SK-N-SH treated with all-trans-retinoic acid at 6 μM for 48 hours (cell line): Measurements from ENCODE around the gene TAS2R50.

Experiments used
- ATAC-seq: fragments of 200-7000 bp; cut with Tn5 transposase; 3 replicates; pipeline ENCODE4 v1.9.1; 2020; ENCODE audit warnings: mild to moderate bottlenecking, moderate library complexity
- BACH2 ChIP-seq: fragments of 250-450 bp; sonication (Bioruptor Pico); IDR thresholded peaks from 2 replicates; pipeline ENCODE4 v1.9.0; 2021; ENCODE audit warnings: mild to moderate bottlenecking, borderline replicate concordance
- CSDC2 ChIP-seq: fragments of 250-450 bp; sonication (Bioruptor Pico); IDR thresholded peaks from 2 replicates; pipeline ENCODE4 v1.5.0; 2020; ENCODE audit warnings: mild to moderate bottlenecking, moderate library complexity
- ESRRG ChIP-seq: fragments of 250-450 bp; sonication (Bioruptor Pico); IDR thresholded peaks from 2 replicates; pipeline ENCODE4 v1.6.1; 2021; ENCODE audit warnings: mild to moderate bottlenecking
- ISL1 ChIP-seq: fragments of 250-450 bp; sonication (Bioruptor Pico); IDR thresholded peaks from 2 replicates; pipeline ENCODE4 v2.1.2; 2022; ENCODE audit warnings: mild to moderate bottlenecking, moderate library complexity
- OSR1 ChIP-seq: fragments of 250-450 bp; sonication (Bioruptor Pico); IDR thresholded peaks from 2 replicates; pipeline ENCODE4 v1.8.0; 2022; ENCODE audit warnings: moderate library complexity, mild to moderate bottlenecking, inconsistent platforms
- PATZ1 ChIP-seq: fragments of 250-450 bp; sonication (Bioruptor Pico); IDR thresholded peaks from 2 replicates; pipeline ENCODE4 v1.8.0; 2020; ENCODE audit warnings: mild to moderate bottlenecking, moderate library complexity, borderline replicate concordance
- POU6F1 ChIP-seq: fragments of 250-450 bp; sonication (Bioruptor Pico); IDR thresholded peaks from 2 replicates; pipeline ENCODE4 v1.8.0; 2021; ENCODE audit warnings: low read depth, mild to moderate bottlenecking, moderate library complexity, borderline replicate concordance
- RARB ChIP-seq: fragments of 250-450 bp; sonication (Bioruptor Pico); IDR thresholded peaks from 2 replicates; pipeline ENCODE4 v1.8.0; 2021; ENCODE audit warnings: mild to moderate bottlenecking, moderate library complexity
- TCF4 ChIP-seq: fragments of 250-450 bp; sonication (Bioruptor Pico); IDR thresholded peaks from 2 replicates; pipeline ENCODE4 v1.8.0; 2021; ENCODE audit warnings: mild to moderate bottlenecking, moderate library complexity, borderline replicate concordance
- TOX ChIP-seq: fragments of 250-450 bp; sonication (Bioruptor Pico); IDR thresholded peaks from 2 replicates; pipeline ENCODE4 v1.8.0; 2021; ENCODE audit warnings: mild to moderate bottlenecking, moderate library complexity, borderline replicate concordance
- TSHZ2 ChIP-seq: fragments of 250-450 bp; sonication (Bioruptor Pico); IDR thresholded peaks from 2 replicates; pipeline ENCODE4 v1.5.0; 2020; ENCODE audit warnings: mild to moderate bottlenecking, moderate library complexity
- ZC3H10 ChIP-seq: fragments of 250-450 bp; sonication (Bioruptor Pico); IDR thresholded peaks from 2 replicates; pipeline ENCODE4 v1.5.1; 2021; ENCODE audit warnings: mild to moderate bottlenecking, moderate library complexity
- ZFP3 ChIP-seq: fragments of 250-450 bp; sonication (Bioruptor Pico); IDR thresholded peaks from 2 replicates; pipeline ENCODE4 v1.5.0; 2020; ENCODE audit warnings: mild to moderate bottlenecking, moderate library complexity
- ZFP30 ChIP-seq: fragments of 450-650 bp; formaldehyde crosslinking; IDR thresholded peaks from 2 replicates; pipeline ENCODE4 v1.5.0; 2022; ENCODE audit warnings: mild to moderate bottlenecking, moderate library complexity
- ZNF565 ChIP-seq: fragments of 450-650 bp; formaldehyde crosslinking; conservative IDR thresholded peaks from 2 replicates; pipeline ENCODE4 v1.5.0; 2020; ENCODE audit warnings: low read depth, mild to moderate bottlenecking, moderate library complexity
- ZNF70 ChIP-seq: fragments of 450-650 bp; formaldehyde crosslinking; IDR thresholded peaks from 2 replicates; pipeline ENCODE4 v1.5.0; 2020; ENCODE audit warnings: mild to moderate bottlenecking, moderate library complexity
- ZNF8 ChIP-seq: fragments of 450-650 bp; formaldehyde crosslinking; IDR thresholded peaks from 2 replicates; pipeline ENCODE4 v1.5.0; 2020; ENCODE audit warnings: mild to moderate bottlenecking, moderate library complexity
- TF ChIP-seq, protein P1 (sequence below): fragments of 250-450 bp; sonication (Bioruptor Pico); IDR thresholded peaks from 2 replicates; pipeline ENCODE4 v1.5.1; 2021; ENCODE audit warnings: mild to moderate bottlenecking, moderate library complexity

TAS2R50 gene

DNA sequence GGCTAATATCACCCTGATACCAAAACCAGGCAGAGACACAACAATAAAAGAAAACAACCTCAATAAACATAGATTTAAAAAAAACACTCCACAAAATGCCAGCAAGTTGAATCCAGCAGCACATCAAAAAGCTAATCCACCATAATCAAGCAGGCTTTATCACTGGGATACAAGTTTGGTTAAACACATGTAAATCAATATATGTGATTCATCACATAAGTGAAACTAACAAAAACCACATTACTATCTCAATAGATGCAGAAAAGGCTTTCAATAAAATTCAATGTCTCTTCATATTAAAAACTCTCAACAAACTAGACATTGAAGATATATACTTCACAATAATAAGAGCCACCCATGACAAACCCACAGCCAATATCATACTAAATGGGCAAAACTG lies 30.6 kb downstream of the TAS2R50 start:
- TF ChIP-seq OSR1 (no peak), ZC3H10 (CRISPR knock-in tag) (no peak), TOX (CRISPR knock-in tag) (no peak), TSHZ2 (CRISPR knock-in tag) (no peak), BACH2 (CRISPR knock-in tag) (no peak), RARB (CRISPR knock-in tag) (no peak), ZNF8 (no peak), ZFP30 (CRISPR knock-in tag) (no peak), ZFP3 (CRISPR knock-in tag) (no peak), PATZ1 (no peak), ZNF70 (CRISPR knock-in tag) (no peak), POU6F1 (CRISPR knock-in tag) (no peak)
- ATAC-seq, result no peak

DNA sequence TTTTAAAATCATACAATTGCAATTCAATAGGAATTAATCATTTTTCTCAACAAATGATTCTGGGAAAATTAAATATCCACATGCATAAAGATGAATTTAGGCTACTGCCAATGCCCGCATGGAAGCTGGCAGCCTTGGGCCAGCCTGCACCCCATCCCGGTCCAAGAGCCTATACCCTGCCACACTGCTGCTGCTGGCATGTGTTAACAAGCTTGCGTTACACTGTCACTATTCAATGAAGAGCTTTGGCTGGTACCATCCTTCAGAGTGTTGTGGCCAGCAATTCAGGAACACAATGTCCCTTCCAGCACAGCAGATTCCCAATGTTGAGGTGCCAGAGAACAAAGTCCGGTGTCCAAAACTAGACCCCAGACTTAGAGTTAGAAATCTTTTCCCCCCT lies 34.1 kb downstream of the TAS2R50 start:
- TF ChIP-seq ZNF8 (no peak), ISL1 (CRISPR knock-in tag) (no peak), ESRRG (no peak), TOX (CRISPR knock-in tag) (no peak), ZFP30 (CRISPR knock-in tag) (no peak), TCF4 (CRISPR knock-in tag) (no peak), ZNF70 (CRISPR knock-in tag) (no peak), RARB (CRISPR knock-in tag) (no peak), OSR1 (no peak), POU6F1 (CRISPR knock-in tag) (no peak), ZNF565 (CRISPR knock-in tag) (no peak), CSDC2 (CRISPR knock-in tag) (no peak), BACH2 (CRISPR knock-in tag) (no peak), TSHZ2 (CRISPR knock-in tag) (no peak), ZFP3 (CRISPR knock-in tag) (no peak), ZC3H10 (CRISPR knock-in tag) (no peak)
- TF ChIP-seq, protein P1, sequence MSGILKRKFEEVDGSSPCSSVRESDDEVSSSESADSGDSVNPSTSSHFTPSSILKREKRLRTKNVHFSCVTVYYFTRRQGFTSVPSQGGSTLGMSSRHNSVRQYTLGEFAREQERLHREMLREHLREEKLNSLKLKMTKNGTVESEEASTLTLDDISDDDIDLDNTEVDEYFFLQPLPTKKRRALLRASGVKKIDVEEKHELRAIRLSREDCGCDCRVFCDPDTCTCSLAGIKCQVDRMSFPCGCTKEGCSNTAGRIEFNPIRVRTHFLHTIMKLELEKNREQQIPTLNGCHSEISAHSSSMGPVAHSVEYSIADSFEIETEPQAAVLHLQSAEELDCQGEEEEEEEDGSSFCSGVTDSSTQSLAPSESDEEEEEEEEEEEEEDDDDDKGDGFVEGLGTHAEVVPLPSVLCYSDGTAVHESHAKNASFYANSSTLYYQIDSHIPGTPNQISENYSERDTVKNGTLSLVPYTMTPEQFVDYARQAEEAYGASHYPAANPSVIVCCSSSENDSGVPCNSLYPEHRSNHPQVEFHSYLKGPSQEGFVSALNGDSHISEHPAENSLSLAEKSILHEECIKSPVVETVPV (CRISPR knock-in tag), result no peak

More for the DNA sequence above, 34.1 kb downstream of the TAS2R50 start:
- no peak for ATAC-seq
